ENCODE measurements around the gene DHRS13.
A peak's percentile ranks its signal among the peaks of the same experiment; 100 is the strongest.

Gene DHRS13

DNA sequence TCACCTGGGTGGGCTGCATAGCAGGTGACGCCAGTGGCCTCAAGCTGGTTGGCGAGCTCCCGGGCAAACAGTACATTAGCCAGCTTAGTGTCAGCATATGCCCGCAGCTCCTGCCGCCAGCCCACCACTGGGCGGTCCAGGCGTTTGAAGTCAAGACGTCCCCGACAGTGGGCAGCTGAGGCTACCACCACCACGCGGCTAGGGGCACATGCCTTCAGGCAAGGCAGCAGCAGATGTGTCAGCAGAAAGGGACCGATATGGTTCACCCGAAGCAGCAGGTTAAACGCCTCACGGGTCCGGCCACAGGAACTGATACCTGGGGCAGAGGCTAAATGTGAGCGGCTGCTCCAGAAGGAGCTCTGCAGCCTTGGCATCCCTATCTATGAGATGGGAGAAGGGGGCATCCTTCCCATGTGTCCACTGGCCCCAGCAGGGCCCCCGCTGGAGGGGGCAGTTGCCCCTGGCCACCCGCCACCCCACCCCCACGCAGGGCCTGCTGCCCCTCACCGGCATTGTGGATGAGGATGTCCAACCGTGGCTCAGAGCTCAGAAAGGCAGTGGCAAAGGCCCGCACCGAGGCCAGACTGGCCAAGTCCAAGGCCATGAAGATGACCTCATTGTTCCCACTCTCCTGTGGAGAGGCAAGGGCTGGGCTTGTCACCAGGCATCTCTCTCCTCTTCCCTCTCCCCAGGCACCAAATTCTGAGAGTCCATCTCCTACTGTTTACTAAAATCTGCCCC, 1.7 kb downstream of the DHRS13 start:
- DNase-seq = no peak

- no peak for DNase-seq
These were observed 3.6 kb downstream of the DHRS13 start for GRCh38 chr17:28899212-28899815.

GRCh38 chr17:28898527-28898955, 4.3 kb downstream of the DHRS13 start:
- DNase-seq = no peak

GRCh38 chr17:28897769-28898526, 4.9 kb downstream of the DHRS13 start:
- peak; percentile 48 for DNase-seq

- DNase-seq = peak; percentile 68
These were observed 5.8 kb downstream of the DHRS13 start, which contains the start of gene FLOT2 for GRCh38 chr17:28896884-28897768. Gene FLOT2 (minus strand): TSS chr17:28897733. CDS start chr17:28897574, 159 bp downstream.

DNA sequence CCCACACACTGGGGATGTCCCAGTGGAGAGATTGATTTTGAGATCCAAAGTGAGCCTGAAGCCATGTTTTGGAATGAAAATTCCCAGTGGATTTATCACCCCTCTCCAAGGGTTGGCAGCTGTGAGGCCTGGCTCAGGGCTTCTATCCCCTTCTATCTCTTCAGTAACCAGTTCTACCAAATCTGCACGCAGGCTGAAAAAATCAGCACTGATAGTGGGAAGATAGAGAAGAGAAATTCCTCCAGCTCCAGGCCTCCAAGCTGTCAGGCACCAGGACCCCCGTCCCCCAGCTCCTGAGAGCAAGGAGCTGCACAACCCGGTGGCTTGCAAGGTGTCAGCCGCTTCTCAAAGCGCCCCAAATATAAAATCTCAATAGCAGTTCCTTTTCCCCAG, 6.4 kb downstream of the DHRS13 start:
- no peak for DNase-seq

DNA sequence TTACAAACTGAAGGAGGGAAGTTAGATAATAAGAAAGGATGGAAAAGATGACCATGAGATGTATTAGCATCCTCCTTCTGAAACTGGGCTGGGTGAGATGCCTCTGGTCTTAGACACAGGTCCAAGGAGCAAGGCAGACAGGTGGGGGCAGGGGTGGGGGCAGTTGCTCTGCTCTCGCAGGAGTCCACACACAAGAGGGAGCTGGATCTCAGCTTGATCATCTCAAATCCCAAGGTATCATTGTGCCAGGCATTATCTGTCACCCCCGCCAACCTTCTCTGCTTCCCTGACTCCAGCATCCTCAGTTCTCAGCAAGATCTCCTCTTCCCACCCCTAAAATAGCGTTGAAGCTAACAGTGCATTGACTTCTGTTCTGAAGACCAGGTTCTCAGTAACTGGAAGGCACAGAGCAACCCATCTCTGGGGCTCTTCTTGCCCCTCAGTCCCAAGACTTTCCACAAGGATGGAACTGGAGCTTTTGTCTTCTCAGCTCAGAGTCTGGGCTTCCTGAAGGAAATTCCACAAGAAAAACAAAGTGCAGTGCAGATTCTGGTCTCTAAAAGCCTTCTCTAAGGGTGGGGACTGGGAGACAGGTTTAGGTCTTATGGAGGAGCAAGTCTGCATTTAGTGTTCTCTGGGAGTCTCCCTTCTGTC, 7.0 kb downstream of the DHRS13 start:
- DNase-seq = no peak

DNA sequence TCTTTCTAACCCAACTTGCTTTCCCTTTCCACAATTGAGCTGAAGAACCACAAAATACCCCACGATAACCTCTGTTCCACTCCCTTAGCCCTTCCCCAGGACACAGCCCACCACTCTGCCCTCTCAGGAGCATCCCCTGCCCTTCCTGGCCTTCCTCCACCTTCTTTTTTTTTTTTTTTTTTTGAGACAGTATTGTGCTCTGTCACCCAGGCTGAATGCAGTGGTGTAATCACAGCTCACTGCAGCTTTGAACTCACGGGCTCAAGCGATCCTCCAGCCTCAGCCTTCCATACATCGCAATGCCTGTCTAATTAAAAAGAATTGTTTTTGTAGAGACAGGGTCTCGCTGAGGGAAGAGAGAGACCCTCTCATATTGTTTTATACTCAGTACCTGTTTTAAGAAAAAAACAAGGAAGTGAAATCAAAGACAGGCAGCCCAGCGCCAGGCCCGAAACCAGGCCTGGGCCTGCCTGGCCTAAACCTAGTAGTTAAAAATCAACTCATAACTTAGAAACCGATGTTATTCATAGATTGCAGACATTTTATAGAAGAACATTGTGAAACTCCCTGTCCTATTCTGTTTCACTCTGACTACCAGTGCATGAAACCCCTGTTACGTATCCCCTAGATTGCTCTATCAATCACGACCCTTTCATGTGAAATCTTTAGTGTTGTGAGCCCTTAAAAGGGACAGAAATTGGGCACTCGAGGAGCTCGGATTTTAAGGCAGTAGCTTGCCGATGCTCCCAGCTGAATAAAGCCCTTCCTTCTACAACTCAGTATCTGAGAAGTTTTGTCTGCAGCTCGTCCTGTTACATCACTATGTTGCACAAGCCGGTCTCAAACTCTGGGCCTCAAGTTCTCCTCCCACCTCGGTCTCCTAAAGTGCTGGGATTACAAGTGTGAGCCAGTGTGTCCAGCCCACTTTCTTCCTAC, 9.4 kb downstream of the DHRS13 start:
- DNase-seq = peak; percentile 29

- no peak for DNase-seq
These were observed 10.9 kb downstream of the DHRS13 start for GRCh38 chr17:28892024-28892423.

DNA sequence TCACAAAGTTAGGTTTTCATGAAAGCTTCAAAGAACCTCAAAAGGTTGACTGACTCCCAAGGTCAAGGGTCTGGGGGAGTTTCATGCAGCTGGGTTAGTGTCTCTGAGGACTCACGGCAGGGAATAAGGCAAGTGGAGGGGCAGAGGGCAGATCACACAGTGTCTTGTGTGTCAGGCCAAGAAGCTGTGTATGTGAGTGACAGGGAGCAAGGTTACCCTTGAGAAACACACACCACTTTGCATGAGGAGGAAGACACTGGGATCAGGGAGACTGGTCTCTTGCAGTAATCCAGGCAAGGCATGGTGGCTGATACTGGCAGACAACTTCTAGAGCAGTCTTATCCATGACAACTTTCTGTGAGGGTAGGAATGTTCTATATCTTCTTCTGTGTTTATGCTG, 11.7 kb downstream of the DHRS13 start:
- DNase-seq = no peak

DNA sequence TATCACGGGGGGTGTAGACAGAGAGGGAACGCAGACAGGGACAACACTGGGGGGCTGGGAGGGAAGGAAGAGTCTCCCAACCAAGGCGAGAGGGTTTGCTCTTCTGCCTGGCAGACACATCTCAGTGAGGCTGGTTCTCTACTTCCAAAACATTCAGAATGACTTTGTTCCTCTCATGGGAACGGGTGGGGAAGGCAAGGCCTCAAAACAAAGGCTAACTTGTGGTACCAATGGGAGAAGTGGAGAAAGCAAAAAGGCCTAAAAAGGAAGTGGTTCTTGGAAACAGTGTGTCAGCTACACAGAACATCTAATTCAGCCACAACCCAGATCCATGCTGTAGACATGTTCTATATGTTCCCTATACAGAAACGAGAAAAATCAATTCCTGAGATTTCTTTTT, 12.9 kb downstream of the DHRS13 start:
- no peak for DNase-seq

DNA sequence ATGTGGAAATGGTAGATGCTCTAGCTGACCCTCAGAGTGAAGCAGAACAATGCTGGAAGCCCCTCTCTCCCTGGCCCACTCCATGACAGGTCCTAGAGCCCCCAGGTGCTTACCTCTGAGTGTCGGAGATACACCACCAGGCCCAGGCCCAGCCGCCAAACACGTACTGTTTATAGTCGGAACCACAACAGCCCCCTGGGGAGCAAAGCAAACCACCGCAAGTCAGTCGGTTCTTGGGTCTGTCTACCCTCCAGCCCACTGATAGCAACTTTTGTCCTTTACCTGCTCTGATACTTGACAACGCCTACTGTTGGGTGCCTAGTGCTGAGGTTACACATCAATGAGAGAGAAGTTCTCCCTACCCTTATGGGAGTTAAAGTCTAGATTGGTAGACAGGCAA, 14.0 kb downstream of the DHRS13 start:
- no peak for DNase-seq

- no peak for DNase-seq
These were observed 14.9 kb downstream of the DHRS13 start for GRCh38 chr17:28887871-28888471.

GRCh38 chr17:28885951-28886350, 16.9 kb downstream of the DHRS13 start:
- DNase-seq = no peak

- no peak for DNase-seq
These were observed 17.5 kb downstream of the DHRS13 start for GRCh38 chr17:28885363-28885762.

GRCh38 chr17:28883967-28884702, 18.7 kb downstream of the DHRS13 start:
- DNase-seq = no peak

- DNase-seq = no peak
These were observed 20.6 kb downstream of the DHRS13 start for GRCh38 chr17:28882154-28882895.

- DNase-seq = no peak
These were observed 21.3 kb downstream of the DHRS13 start for GRCh38 chr17:28881533-28882056.

- no peak for DNase-seq
These were observed 22.3 kb downstream of the DHRS13 start for GRCh38 chr17:28880572-28880945.
